HCT116 (cell line): ENCODE results near the gene PRSS22. TPM values are rescaled to one million over a fixed set of nuclear protein-coding genes. Genes with fewer than 3 reads are reported as not detected.

Experiments used
- ATAC-seq: fragments of 200-7000 bp; cut with Tn5 transposase; 2 replicates; pipeline ENCODE4 v1.9.1; 2020; ENCODE audit warnings: mild to moderate bottlenecking, moderate library complexity
- BruUV-seq: library from RNA; stranded (reverse); fragments of 400-500 nt; replicated peaks from 2 replicates; lab custom pipeline; 2021; lab: Mats Ljungman, UMichigan
- CTCF ChIA-PET: fragments of 300-600 bp; sonication (Branson Sonifier 250); formaldehyde crosslinking; loops from one replicate; lab custom pipeline; 2021; ENCODE audit warnings: antibody characterized with exemption; lab: Charles Lee
- POLR2A ChIA-PET: fragments of 300-600, 350-600 bp; sonication (Branson Sonifier 250); formaldehyde crosslinking; loops from one replicate; lab custom pipeline; 2021; ENCODE audit warnings: antibody characterized with exemption; lab: Charles Lee
- RAD21 ChIA-PET, 2 experiments: fragments of 300-600 bp; sonication (Branson Sonifier 250); formaldehyde crosslinking; loops; one replicate each; lab custom pipeline; 2023; ENCODE audit warnings: low total read pairs in 2 of 2; ENCODE audit not compliant: uncharacterized antibody in 2 of 2, unreplicated experiment in 2 of 2, low non-redundant PET in 1 of 2; lab: Charles Lee
- DNase-seq: peaks from one replicate; pipeline ENCODE4 v3.0.0-alpha.2; 2010; ENCODE audit warnings: low read depth, low spot score
- H2AFZ ChIP-seq: fragments of 200-600 bp; shearing (Covaris generic), sonication (generic); 2 replicates; pipeline ENCODE4 v1.6.1; 2017; ENCODE audit warnings: low read depth, mixed run types, mixed read lengths, antibody characterized with exemption, low read length; ENCODE audit not compliant: poor library complexity, severe bottlenecking
- H3K27ac ChIP-seq: 2 replicates; pipeline ENCODE4 v1.5.1; 2012; ENCODE audit warnings: low read depth, low read length
- H3K27me3 ChIP-seq: fragments of 200-600 bp; sonication (generic); 2 replicates; pipeline ENCODE4 v1.6.1; 2016; ENCODE audit warnings: mixed run types, low read length, mixed read lengths; ENCODE audit not compliant: insufficient read depth
- H3K36me3 ChIP-seq, 2 experiments: fragments of 200-500 bp in 1 of 2; fragments of 200-600 bp in 1 of 2; sonication (Bioruptor generic) in 1 of 2; sonication (generic) in 1 of 2; 2 replicates each; pipeline versions ENCODE4 v1.5.1 to v1.6.1; 2014 to 2016; ENCODE audit warnings: low read length in 2 of 2, inconsistent platforms in 1 of 2, mixed read lengths in 1 of 2, mixed run types in 1 of 2; ENCODE audit not compliant: insufficient read depth in 2 of 2, control insufficient read depth in 1 of 2
- H3K4me1 ChIP-seq, 2 experiments: fragments of 200-600 bp in 1 of 2; sonication (generic) in 1 of 2; 2 replicates each; pipeline versions ENCODE4 v1.5.1 to v1.6.1; 2012 to 2017; ENCODE audit warnings: low read length in 2 of 2, inconsistent platforms in 1 of 2, mild to moderate bottlenecking in 1 of 2, mixed read lengths in 1 of 2, mixed run types in 1 of 2, moderate library complexity in 1 of 2; ENCODE audit not compliant: insufficient read depth in 2 of 2, control insufficient read depth in 1 of 2
- H3K4me2 ChIP-seq: fragments of 200-600 bp; sonication (generic); 2 replicates; pipeline ENCODE4 v1.6.1; 2017; ENCODE audit warnings: mixed run types, low read length, mixed read lengths
- H3K4me3 ChIP-seq, 2 experiments: fragments of 200-600 bp in 1 of 2; sonication (generic) in 1 of 2; replicated peaks in 1 of 2; 2 replicates each; pipeline ENCODE4 v1.5.1; 2011 to 2016; ENCODE audit warnings: low read length in 2 of 2, control low read depth in 1 of 2, low read depth in 1 of 2, mild to moderate bottlenecking in 1 of 2, mixed read lengths in 1 of 2, mixed run types in 1 of 2
- H3K79me2 ChIP-seq: fragments of 200-600 bp; sonication (generic); 2 replicates; pipeline ENCODE4 v1.6.1; 2017; ENCODE audit warnings: mild to moderate bottlenecking, mixed run types, low read length, moderate library complexity, mixed read lengths; ENCODE audit not compliant: insufficient read depth
- H3K9ac ChIP-seq: fragments of 200-600 bp; sonication (generic); 2 replicates; pipeline ENCODE4 v1.6.1; 2016; ENCODE audit warnings: low read length, mixed read lengths
- H3K9me2 ChIP-seq: fragments of 200-600 bp; sonication (generic), shearing (Covaris generic); 2 replicates; pipeline ENCODE4 v1.6.1; 2017; ENCODE audit warnings: mixed run types, mild to moderate bottlenecking, moderate library complexity; ENCODE audit not compliant: insufficient read depth
- H3K9me3 ChIP-seq, 2 experiments: fragments of 200-500 bp in 1 of 2; fragments of 200-600 bp in 1 of 2; sonication (Bioruptor generic) in 1 of 2; sonication (generic) in 1 of 2; 2 replicates each; pipeline ENCODE4 v1.6.1; 2014 to 2017; ENCODE audit warnings: low read length in 2 of 2, mixed read lengths in 2 of 2, inconsistent platforms in 1 of 2, low read depth in 1 of 2, mild to moderate bottlenecking in 1 of 2, mixed run types in 1 of 2, moderate library complexity in 1 of 2; ENCODE audit not compliant: control insufficient read depth in 1 of 2, insufficient read depth in 1 of 2
- H4K20me1 ChIP-seq: fragments of 200-600 bp; sonication (generic), shearing (Covaris generic); 2 replicates; pipeline ENCODE4 v1.6.1; 2017; ENCODE audit warnings: mixed run types, mild to moderate bottlenecking, moderate library complexity; ENCODE audit not compliant: insufficient read depth
- CTCF ChIP-seq, 3 experiments: fragments of 200-600 bp in 1 of 3; sonication (generic) in 1 of 3; IDR thresholded peaks in 2 of 3; conservative IDR thresholded peaks in 1 of 3; 2 replicates each; pipeline ENCODE4 v1.5.1; 2012 to 2017; ENCODE audit warnings: low read depth in 2 of 3, low read length in 2 of 3, antibody characterized with exemption in 1 of 3, borderline replicate concordance in 1 of 3, control low read depth in 1 of 3, mild to moderate bottlenecking in 1 of 3, mixed read lengths in 1 of 3, mixed run types in 1 of 3, moderate library complexity in 1 of 3; ENCODE audit not compliant: insufficient read depth in 1 of 3
- EGR1 ChIP-seq: IDR thresholded peaks from 2 replicates; pipeline ENCODE4 v1.6.1; 2012; ENCODE audit warnings: low read depth
- EZH2 ChIP-seq: fragments of 200-600 bp; sonication (generic); IDR thresholded peaks from 2 replicates; pipeline ENCODE4 v1.6.1; 2017; ENCODE audit warnings: antibody characterized with exemption, mixed run types
- EZH2phosphoT487 ChIP-seq: fragments of 200-600 bp; IDR thresholded peaks from 2 replicates; pipeline ENCODE4 v1.6.1; 2018; ENCODE audit warnings: antibody characterized with exemption, borderline replicate concordance
- FOSL1 ChIP-seq: IDR thresholded peaks from 2 replicates; pipeline ENCODE4 v1.6.1; 2012; ENCODE audit warnings: low read depth
- JUND ChIP-seq: IDR thresholded peaks from 2 replicates; pipeline ENCODE4 v1.6.1; 2012
- MAX ChIP-seq: IDR thresholded peaks from 2 replicates; pipeline ENCODE4 v1.6.1; 2012
- RAD21 ChIP-seq: IDR thresholded peaks from 2 replicates; pipeline ENCODE4 v1.6.1; 2012; ENCODE audit warnings: low read depth, mild to moderate bottlenecking
- SP1 ChIP-seq: IDR thresholded peaks from 2 replicates; pipeline ENCODE4 v1.6.1; 2012; ENCODE audit warnings: low read depth
- TCF7L2 ChIP-seq: IDR thresholded peaks from 2 replicates; pipeline ENCODE4 v1.7.0; 2011; ENCODE audit warnings: borderline replicate concordance, inconsistent platforms; ENCODE audit not compliant: insufficient read depth, insufficient read length; ENCODE audit errors: extremely low read depth
- YY1 ChIP-seq: IDR thresholded peaks from 2 replicates; pipeline ENCODE4 v1.6.1; 2011; ENCODE audit warnings: low read length, low read depth, moderate library complexity, mild to moderate bottlenecking; ENCODE audit not compliant: insufficient replicate concordance; ENCODE audit errors: extremely low read depth
- ZBTB33 ChIP-seq: IDR thresholded peaks from 2 replicates; pipeline ENCODE4 v1.6.1; 2011; ENCODE audit warnings: mild to moderate bottlenecking, low read length, moderate library complexity; ENCODE audit not compliant: insufficient replicate concordance; ENCODE audit errors: extremely low read depth
- ZFX ChIP-seq: fragments of 450-650 bp; IDR thresholded peaks from 2 replicates; pipeline ENCODE4 v1.6.1; 2017
- intact Hi-C: fragments of 100-400 bp; cut with micrococcal nuclease; formaldehyde crosslinking; loops from 2 replicates; pipeline ENCODE4 v1.10.0; 2022
- total RNA-seq: library from RNA; stranded (reverse); gene quantifications from one replicate; pipeline ENCODE4 v1.2.1, GENCODE V29; 2021; ENCODE audit not compliant: unreplicated experiment

Gene PRSS22
- total RNA-seq, 1 experiment from 2014 or later: 20.2 TPM

DNA sequence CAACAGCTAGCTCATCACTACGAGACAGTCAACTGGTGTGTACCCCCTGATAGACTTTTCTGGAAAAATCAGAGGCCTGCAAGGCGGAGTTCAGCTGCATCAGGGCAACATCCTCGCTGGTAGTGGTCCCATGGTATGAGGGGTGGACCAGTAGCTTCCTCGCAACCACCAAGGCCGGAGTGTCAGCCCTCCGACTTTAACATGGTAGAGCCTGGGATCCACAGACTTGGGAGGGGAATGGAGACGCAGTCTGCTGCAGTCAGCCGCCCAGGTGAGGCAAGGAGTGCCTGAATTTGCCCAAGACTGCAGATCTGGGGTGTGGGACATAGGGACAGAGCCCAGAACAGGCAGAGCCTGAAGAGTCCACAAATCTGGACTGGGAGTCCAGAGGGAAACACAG lies 14.4 kb downstream of the PRSS22 start:
- intact Hi-C loops: no loop called here
- Histone ChIP-seq H3K4me1 (peaks cover 5 to 50% of the 10 kb centered on the region in 2 experiments; a peak in 3 of 4 replicates), H3K27me3 (no peaks in the 10 kb centered on the region), H2AFZ (no peak overlapping the region), H3K9me3 (no peaks in the 10 kb centered on the region), H4K20me1 (no peaks in the 10 kb centered on the region), H3K79me2 (no peaks in the 10 kb centered on the region), H3K9me2 (no peaks in the 10 kb centered on the region), H3K4me2 (peak overlapping the region; percentile 95), H3K27ac (no peak overlapping the region), H3K36me3 (no peaks in the 10 kb centered on the region), H3K9ac (peak overlapping the region; percentile 73), H3K4me3 (peak overlapping the region; percentile 74 to 79)
- no TSS peak for BruUV-seq
- ChIA-PET RAD21 (no interaction called here), POLR2A (interaction anchor here (1.3 kb wide), 1 partner anchor 13 kb away, joined by 3 read pairs; no protein-coding TSS in a partner anchor), CTCF (interaction anchor here (1.6 kb wide), 1 partner anchor 68 kb away, joined by 8 read pairs; the partner anchor contains the start of gene FLYWCH1)
- TF ChIP-seq FOSL1 (no peak), RAD21 (no peak), ZFX (no peak), EZH2phosphoT487 (no peak), EZH2 (no peak), MAX (no peak), SP1 (no peak), ZBTB33 (no peak), TCF7L2 (no peak), CTCF (IDR thresholded peaks at IDR 0.05 in 2 of 3, conservative IDR thresholded peaks at IDR 0.05 in 1 of 3; ENCODE audit: borderline replicate concordance in 1 of 3, insufficient read depth in 1 of 3, low read depth in 2 of 3, low read length in 2 of 3) (no peak), EGR1 (no peak), JUND (no peak), YY1 (no peak)
- no peak for ATAC-seq
- DNase-seq: no peak
